A673 (cell line): ENCODE results near the gene S100A3.
"Not testable (repeated sequence)": the region's sequence is repeated elsewhere in the genome, so short reads cannot be mapped to it uniquely, and the experiment has no call there.

Experiments
- EZH2 ChIP-seq: fragments of 200-600 bp; sonication (generic); IDR thresholded peaks from 2 replicates; pipeline ENCODE4 v1.6.1; 2017; ENCODE audit warnings: borderline replicate concordance, low read depth, mild to moderate bottlenecking, mixed read lengths, antibody characterized with exemption, low read length; ENCODE audit not compliant: poor library complexity, severe bottlenecking
- TF ChIP-seq, protein P1 (sequence below): fragments of 300-800, 200-600 bp; sonication (generic); conservative IDR thresholded peaks from 2 replicates; pipeline ENCODE4 v1.5.1; 2017; ENCODE audit warnings: low read depth, mild to moderate bottlenecking, antibody characterized with exemption, low read length, moderate library complexity, mixed read lengths

DNA sequence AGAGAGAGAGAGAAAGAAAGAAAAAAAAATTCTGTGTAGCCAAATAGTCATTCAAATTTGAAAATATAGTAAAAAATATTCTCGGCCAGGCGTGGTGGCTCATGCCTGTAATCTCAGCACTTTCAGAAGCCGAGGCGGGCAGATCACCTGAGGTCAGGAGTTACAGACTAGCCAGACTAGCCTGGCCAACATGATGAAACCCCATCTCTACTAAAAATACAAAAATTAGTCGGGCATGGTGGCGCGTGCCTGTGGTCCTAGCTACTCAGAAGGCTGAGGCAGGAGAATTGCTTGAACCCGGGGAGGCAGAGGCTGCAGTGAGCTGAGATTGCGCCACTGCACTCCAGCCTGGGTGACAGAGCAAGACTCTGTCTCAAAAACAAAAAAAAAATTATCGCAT, 39.0 kb upstream of the S100A3 start:
- TF ChIP-seq, protein P1, sequence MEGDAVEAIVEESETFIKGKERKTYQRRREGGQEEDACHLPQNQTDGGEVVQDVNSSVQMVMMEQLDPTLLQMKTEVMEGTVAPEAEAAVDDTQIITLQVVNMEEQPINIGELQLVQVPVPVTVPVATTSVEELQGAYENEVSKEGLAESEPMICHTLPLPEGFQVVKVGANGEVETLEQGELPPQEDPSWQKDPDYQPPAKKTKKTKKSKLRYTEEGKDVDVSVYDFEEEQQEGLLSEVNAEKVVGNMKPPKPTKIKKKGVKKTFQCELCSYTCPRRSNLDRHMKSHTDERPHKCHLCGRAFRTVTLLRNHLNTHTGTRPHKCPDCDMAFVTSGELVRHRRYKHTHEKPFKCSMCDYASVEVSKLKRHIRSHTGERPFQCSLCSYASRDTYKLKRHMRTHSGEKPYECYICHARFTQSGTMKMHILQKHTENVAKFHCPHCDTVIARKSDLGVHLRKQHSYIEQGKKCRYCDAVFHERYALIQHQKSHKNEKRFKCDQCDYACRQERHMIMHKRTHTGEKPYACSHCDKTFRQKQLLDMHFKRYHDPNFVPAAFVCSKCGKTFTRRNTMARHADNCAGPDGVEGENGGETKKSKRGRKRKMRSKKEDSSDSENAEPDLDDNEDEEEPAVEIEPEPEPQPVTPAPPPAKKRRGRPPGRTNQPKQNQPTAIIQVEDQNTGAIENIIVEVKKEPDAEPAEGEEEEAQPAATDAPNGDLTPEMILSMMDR = not testable (repeated sequence)
- not testable (repeated sequence) for TF ChIP-seq EZH2
